Mammary epithelial cell (primary cell): ENCODE results near the gene KDM4C.

Experiments used
- CTCF ChIP-seq, 2 donors: IDR thresholded peaks in 1 of 2; conservative IDR thresholded peaks in 1 of 2; 2 replicates each; pipeline ENCODE4 v1.5.1; 2011 to 2012; ENCODE audit warnings: inconsistent platforms in 2 of 2, low read length in 2 of 2, mild to moderate bottlenecking in 2 of 2, control low read depth in 1 of 2, low read depth in 1 of 2; ENCODE audit not compliant: insufficient read depth in 1 of 2; ENCODE audit errors: extremely low read depth in 1 of 2
- EZH2 ChIP-seq: IDR thresholded peaks from 2 replicates; pipeline ENCODE4 v1.6.1; 2012; ENCODE audit warnings: low read length, inconsistent platforms, borderline replicate concordance

- TF ChIP-seq CTCF (conservative IDR thresholded peaks at IDR 0.05 in 1 of 2, IDR thresholded peaks at IDR 0.05 in 1 of 2; ENCODE audit: extremely low read depth in 1 of 2, insufficient read depth in 1 of 2, low read depth in 1 of 2, low read length in 2 of 2) (no peak), EZH2 (no peak)
These were observed 33.8 kb upstream of the KDM4C start for GRCh38 chr9:6723881-6724420.
